LoVo (cell line): ENCODE measurements around the gene MYD88.
"Not testable (repeated sequence)": the region's sequence is repeated elsewhere in the genome, so short reads cannot be mapped to it uniquely, and the experiment has no call there.

Experiments
- DNase-seq: peaks from one replicate; pipeline ENCODE4 v3.0.0-alpha.2; 2016; ENCODE audit warnings: low spot score

Gene MYD88

DNA sequence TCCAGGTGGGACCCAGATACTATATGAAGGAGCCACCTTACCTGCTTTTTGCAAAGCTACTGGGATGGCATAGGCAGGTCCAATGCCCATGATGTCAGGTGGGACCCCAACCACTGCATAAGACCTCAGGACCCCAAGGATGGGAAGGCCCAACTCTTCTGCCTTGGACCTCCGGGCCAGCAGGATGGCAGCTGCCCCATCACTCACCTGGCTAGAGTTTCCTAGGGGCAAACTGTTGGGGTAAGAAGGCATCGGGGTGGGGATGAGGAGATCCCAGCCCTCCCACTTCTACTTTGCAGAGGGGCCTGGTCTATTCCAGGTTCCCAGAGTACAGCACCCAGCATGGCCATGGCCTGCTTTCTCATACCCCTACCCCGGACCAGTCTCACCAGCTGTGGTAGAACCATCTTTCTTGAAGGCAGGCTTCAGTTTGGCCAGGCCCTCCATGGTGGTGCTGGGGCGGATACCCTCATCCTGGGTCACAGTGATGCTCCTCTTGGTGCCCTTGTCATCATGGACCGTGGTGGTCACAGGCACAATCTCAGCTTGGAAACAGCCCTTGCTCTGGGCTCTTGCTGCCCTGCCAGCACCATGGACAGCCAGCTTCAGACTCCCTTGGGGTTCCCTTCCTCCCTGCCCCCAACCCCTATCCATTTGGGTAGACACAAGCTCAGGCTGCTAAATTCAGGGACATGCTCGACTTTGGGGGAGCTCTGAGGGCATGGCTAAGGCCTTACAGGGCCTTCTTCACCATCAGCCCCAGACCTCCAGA is 12.2 kb upstream of the MYD88 start:
- no peak for DNase-seq

DNA sequence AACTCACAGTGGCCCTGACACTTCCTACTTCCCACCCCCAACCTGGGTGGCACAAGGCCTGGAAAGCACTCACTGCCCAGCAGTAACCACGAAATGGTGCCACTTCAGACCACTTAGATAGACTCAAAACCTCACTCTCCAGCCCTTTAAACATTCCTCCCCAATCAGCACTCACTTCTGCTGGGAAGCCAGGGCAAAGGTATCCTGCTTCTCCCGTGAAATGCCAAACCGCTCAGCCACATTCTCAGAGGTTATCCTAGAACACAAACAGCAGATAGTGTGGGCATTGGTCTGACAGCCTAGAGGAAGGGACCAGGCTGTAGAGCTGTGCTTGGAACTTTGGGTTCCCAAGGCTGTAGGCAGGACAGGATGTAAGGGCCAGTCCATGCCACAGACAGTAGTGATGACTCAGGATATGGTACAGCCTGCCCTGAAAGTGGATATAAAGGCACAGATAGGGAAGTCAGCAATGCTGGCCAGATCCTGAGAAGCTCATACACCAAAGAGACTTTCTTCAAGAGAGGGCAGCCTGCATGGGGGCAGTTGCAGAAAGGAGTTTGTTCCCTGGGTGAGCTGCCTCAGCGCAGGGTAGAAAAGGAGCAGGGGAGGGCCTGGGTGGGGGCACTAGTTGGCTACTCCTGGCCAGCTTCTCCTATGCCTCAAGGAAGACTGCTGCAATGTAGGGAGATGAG is 10.7 kb upstream of the MYD88 start:
- no peak for DNase-seq

DNA sequence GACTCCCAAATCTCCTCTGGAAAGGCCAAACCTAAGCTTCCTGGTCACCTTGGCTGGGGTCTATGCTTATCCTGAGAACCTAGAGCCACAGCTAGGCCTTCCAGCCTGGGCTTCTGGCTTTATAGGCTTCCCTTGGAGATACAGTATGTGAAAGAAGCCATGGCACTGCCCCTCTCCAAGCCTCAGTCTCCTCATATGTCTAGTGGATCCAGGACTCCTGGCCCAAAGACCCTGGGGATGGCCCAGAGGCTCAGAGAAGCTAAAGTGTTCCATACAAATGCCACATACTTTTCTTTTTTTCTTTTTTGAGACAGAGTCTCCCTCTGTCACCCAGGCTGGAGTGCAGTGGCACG is 10.2 kb upstream of the MYD88 start:
- no peak for DNase-seq

DNA sequence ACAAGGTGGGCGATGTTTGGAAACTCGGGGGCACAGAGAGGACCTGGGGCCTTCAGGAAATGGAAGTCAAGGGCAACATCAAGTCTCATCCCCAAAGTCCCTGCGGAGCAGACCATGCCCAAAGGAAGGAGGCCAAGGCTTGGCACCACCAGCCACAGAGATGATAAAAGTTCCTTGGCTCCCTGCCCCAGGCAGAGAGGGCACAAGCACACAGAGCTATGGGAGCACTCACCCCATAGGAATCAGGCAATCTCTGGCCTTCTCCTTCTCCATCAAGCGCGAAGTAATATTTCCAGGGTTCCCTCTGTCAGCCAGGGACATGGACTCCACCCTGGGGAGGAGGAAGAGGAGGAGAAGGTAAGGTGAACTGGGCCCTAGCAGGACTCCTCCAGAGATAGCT is 9.4 kb upstream of the MYD88 start:
- DNase-seq: no peak

DNA sequence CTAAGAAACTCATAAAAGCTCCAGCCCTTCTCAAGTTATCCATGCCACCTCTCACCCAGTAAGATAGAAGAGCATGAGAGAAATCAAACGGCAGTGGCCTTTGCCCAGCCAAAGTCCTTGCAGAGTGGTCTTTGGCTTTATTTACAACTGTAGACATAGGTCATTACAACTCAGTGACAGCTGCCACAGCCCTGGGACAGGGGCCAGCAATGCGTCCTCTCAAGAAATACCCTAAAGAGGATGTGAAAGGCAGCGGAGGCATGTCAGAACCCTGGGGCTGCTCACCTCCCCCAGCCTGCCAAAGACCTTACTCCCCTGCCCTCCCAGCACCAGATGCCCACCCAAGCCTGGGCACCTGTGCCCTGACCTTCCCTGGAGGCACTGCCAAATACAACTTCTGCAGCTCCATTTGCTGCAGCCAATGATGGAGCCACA is 7.8 kb upstream of the MYD88 start:
- DNase-seq: no peak

- no peak for DNase-seq
Observed at GRCh38 chr3:38131621-38132369, 6.7 kb upstream of the MYD88 start.

DNA sequence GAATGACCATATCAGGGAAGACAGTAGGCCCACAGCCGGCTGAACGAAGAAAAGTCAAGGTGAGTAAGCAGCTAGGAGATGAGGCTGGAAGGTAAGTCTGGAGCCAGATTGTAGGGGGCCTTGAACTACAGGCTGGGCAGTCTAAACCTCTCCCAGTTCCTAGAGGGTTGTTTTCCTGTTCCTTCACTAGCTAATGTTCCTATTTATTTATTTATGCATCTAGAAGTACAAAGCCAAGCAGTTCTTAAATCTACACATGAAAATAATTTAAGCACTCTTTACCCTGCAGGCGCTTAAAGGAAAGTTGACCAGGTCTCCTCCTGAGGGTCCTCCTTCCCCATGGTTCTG is 5.3 kb upstream of the MYD88 start:
- DNase-seq: no peak

DNA sequence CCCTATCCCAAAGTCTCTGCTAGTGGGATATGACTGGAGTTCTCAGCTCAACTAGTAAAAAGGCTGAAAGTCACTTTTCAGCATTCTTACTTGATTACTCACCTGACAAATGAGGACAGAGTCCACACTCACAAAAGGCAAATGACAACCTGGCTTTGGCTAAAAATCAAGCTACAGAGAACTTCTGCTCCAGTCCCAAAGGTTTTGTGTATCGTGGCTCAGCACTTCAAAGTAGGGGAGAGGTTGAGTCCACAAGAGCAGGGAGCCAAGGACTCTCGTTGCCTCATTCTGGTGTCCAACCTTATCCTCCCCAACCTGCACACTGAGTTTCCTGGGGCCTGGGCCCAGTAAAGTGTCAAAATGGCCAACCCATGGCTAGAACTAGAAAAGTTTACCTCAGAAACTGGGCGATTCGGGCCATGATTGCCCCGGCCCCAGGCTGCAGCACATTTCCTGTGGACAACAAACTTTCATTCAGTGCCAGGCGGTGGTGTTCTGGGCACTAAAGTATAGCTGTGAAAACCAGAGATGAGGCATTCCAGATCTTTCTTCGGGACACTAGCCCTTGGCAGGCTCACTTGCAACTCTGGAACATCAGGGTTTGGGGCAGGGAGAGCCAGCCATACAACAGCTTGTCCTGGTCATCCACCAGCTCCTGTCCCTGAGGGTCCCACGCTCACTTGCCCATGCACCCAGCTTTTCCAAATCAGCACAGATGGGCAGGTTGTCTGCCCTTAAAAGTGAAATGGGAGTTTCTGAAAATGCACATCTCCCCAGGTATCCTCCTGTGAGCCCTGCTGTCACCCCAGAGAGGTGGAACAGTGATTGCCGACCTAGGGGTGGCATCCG is 4.7 kb upstream of the MYD88 start:
- DNase-seq: peak; percentile 83

- DNase-seq: not testable (repeated sequence)
Observed at GRCh38 chr3:38134517-38135143, 3.8 kb upstream of the MYD88 start.

GRCh38 chr3:38135621-38136277 is 2.7 kb upstream of the MYD88 start:
- not testable (repeated sequence) for DNase-seq

DNA sequence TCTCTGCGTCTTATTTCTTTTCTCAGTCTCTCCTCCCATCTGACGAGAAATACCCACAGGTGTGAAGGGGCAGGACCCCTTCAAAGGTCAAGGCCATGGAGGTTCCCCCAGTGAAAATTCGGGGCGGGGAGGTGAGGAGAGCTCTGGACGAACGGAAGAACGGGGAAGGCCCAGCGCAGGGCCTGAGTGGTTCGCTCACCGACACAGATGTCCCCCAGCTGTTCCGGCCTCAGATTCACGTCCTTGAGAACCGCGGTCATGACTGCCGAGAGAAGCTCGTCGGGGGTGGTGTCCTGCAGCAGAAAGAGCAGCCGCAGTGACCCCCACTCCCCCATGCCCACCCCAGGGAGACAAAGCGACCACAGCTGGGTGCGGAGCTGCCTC is 2.1 kb upstream of the MYD88 start:
- DNase-seq: no peak

DNA sequence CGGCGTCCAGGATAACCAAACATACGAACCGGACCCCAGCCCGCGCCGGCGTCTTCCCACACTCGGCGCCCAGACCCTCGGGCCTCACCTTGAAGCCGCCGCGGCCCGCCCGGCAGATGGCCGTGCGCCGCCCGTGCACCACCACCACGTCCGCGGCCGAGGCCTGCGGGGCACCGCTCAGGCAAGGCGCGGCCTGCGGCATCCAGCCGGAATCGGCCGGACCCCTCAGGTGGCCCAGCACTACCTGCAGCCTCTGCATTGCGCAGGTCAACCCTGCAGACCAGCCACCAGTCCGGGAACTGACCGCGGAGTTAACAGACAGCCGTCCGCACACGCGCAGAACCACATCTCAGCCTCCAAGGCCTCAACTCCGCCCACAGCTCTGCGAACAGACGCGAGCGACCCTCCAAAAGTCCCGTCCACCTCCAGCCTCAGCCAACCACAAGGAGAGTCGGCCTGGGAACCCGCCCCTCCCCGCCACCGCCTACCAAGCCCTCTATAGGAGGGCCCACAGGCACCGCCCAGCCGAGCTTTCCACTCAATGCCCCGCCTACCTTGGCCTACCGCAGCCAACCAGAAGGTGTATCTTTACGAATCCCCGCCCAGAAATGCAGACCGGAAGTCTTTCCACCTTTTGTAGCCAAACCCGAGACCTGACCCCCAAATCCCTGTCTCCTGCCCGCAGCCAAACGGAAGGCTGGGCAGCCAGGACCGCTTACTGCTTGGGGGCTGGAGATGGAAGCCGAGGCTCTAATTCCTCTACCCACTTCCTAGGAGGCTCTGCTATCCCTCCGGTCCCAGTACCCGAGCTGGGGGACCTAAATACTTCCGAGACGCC is 1.5 kb upstream of the MYD88 start, which contains the start of gene ACAA1:
ACAA1 (minus strand) TSS at position 351 of the 838 bp plus-strand sequence; CDS start at position 259, 92 bp downstream.
- peak; percentile 98 for DNase-seq

DNA sequence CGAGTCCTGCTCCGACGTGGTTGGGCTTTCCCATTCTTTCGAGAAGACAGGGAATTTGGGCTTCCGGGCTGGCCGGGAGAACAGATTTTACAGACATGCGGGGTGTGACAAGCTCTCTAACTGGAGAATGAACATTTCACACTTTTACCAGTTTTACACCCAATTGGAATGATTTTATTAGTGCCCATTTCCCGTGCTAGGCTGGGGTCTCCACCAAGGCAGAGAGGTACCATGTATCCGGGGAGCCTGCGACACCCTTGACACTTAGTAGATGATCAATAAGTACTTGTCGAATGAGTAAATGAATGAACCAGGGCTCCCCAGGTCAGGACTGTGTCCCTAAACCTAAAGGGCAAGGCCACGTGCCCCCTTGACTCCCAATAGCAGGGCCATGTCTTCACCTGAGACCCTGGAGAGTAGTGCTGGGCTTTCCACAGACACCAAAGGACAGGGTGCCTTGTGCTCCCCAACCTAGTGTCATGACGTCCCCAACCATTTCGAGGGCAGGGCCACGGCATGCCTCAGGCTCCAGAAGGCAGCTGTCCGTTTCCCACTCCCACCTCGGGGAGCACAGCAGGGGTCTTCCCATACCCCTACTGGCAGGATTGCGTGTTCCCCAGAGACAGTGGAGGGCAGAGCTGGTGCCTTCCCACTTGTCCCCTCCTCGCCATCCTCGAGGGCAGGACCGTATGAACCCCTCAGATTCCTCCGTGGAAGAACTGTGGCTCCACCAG is 679 bp upstream of the MYD88 start:
- no peak for DNase-seq

- no peak for DNase-seq
Observed at GRCh38 chr3:38139191-38139590, 730 bp downstream of the MYD88 start.

DNA sequence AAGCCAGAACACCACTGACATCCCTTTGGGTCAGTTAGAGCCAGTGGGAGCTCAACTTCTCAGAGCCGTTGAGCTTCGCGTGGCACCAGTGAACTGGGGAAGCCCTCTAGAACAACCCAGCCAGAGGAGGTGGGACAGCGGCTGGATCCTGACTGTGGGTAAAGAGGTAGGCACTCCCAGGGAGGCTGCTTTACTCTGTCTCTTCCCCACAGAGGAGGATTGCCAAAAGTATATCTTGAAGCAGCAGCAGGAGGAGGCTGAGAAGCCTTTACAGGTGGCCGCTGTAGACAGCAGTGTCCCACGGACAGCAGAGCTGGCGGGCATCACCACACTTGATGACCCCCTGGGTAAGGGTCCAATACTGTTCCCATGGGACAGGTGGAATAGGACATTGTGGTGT is 1.2 kb downstream of the MYD88 start:
- DNase-seq: no peak

DNA sequence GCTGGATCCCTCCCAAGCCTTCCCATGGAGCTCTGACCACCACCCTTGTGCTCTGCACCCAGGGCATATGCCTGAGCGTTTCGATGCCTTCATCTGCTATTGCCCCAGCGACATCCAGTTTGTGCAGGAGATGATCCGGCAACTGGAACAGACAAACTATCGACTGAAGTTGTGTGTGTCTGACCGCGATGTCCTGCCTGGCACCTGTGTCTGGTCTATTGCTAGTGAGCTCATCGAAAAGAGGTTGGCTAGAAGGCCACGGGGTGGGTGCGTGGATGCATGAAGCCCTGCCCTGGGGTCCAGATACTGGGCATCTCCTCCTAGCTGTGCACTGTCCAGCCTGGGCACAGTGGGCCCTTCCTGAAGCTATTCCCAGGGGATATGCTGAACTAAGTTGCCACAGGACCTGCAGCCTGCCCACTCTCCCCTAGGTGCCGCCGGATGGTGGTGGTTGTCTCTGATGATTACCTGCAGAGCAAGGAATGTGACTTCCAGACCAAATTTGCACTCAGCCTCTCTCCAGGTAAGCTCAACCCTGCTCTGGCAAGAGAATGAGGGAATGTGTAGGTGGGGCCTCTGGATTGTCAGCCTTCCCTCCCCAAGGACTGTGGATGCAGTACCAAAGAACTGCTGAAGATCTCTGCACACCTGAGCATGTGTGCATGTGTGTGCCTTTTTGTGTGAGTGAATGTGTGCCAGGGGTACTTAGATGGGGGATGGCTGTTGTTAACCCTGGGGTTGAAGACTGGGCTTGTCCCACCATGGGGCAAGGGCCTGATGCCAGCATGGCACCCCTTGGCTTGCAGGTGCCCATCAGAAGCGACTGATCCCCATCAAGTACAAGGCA is 2.1 kb downstream of the MYD88 start:
- no peak for DNase-seq

DNA sequence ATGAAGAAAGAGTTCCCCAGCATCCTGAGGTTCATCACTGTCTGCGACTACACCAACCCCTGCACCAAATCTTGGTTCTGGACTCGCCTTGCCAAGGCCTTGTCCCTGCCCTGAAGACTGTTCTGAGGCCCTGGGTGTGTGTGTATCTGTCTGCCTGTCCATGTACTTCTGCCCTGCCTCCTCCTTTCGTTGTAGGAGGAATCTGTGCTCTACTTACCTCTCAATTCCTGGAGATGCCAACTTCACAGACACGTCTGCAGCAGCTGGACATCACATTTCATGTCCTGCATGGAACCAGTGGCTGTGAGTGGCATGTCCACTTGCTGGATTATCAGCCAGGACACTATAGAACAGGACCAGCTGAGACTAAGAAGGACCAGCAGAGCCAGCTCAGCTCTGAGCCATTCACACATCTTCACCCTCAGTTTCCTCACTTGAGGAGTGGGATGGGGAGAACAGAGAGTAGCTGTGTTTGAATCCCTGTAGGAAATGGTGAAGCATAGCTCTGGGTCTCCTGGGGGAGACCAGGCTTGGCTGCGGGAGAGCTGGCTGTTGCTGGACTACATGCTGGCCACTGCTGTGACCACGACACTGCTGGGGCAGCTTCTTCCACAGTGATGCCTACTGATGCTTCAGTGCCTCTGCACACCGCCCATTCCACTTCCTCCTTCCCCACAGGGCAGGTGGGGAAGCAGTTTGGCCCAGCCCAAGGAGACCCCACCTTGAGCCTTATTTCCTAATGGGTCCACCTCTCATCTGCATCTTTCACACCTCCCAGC is 2.9 kb downstream of the MYD88 start:
- DNase-seq: no peak

DNA sequence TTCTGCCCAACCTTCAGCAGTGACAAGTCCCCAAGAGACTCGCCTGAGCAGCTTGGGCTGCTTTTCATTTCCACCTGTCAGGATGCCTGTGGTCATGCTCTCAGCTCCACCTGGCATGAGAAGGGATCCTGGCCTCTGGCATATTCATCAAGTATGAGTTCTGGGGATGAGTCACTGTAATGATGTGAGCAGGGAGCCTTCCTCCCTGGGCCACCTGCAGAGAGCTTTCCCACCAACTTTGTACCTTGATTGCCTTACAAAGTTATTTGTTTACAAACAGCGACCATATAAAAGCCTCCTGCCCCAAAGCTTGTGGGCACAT is 3.5 kb downstream of the MYD88 start:
- peak; percentile 66 for DNase-seq
